Ascending aorta (tissue), 2 donors: Measurements from ENCODE around the gene SURF2. TPM values are rescaled to one million over a fixed set of nuclear protein-coding genes. Genes with fewer than 3 reads are reported as not detected.
"Not testable (repeated sequence)": the region's sequence is repeated elsewhere in the genome, so short reads cannot be mapped to it uniquely, and the experiment has no call there.

Source experiments
- DNase-seq, 2 donors: peaks; one replicate each; pipeline ENCODE4 v3.0.0-alpha.2; 2019; ENCODE audit warnings: low spot score in 2 of 2
- H3K27ac ChIP-seq, 2 donors: fragments of 200-600 bp; sonication (generic); one replicate each; pipeline ENCODE4 v1.5.1; 2016 to 2017; ENCODE audit warnings: mild to moderate bottlenecking in 1 of 2
- H3K27me3 ChIP-seq: fragments of 200-600 bp; sonication (generic); one replicate; pipeline ENCODE4 v1.5.1; 2017
- H3K36me3 ChIP-seq, 2 donors: fragments of 200-600 bp; sonication (generic); one replicate each; pipeline ENCODE4 v1.5.1; 2016
- H3K4me1 ChIP-seq, 2 donors: fragments of 200-600 bp; sonication (generic); one replicate each; pipeline ENCODE4 v1.5.1; 2016 to 2017; ENCODE audit warnings: mild to moderate bottlenecking in 1 of 2
- H3K4me3 ChIP-seq, 2 donors: fragments of 200-600 bp; sonication (generic); one replicate each; pipeline ENCODE4 v1.5.1; 2016 to 2017; ENCODE audit warnings: mild to moderate bottlenecking in 1 of 2
- H3K9me3 ChIP-seq, 2 donors: fragments of 200-600 bp; sonication (generic); one replicate each; pipeline ENCODE4 v1.5.1; 2016
- CTCF ChIP-seq, 3 experiments: fragments of 200-600 bp in 2 of 3; fragments of 450-650 bp in 1 of 3; sonication (generic) in 2 of 3; IDR thresholded peaks; one replicate each; pipeline ENCODE4 v1.5.1; 2016 to 2019; ENCODE audit warnings: antibody characterized with exemption in 3 of 3, mild to moderate bottlenecking in 1 of 3, moderate library complexity in 1 of 3
- intact Hi-C: fragments of 100-400 bp; cut with DNase I; formaldehyde crosslinking; loops from one replicate; pipeline ENCODE4 v1.15.1; 2023
- total RNA-seq: library from RNA; depleted of rRNA; stranded (reverse); fragments of >200 nt; gene quantifications from one replicate; pipeline ENCODE4 v1.1.0, GENCODE V29; 2016

The SURF2 gene
- total RNA-seq, 1 donor from 2014 or later, result 4.4 TPM

GRCh38 chr9:133329306-133330156, 26.8 kb upstream of the SURF2 start:
- peak in 1 of 2 donors; percentile 25 for DNase-seq
- H3K27me3 ChIP-seq, H3K9me3 ChIP-seq, H3K4me3 ChIP-seq, intact Hi-C loops, H3K27ac ChIP-seq, H3K4me1 ChIP-seq: not testable (repeated sequence)
- H3K36me3 ChIP-seq, result peaks cover 36 to 42% of the 10 kb centered on the region in 2 donors
- TF ChIP-seq CTCF (IDR thresholded peaks at IDR 0.05), result peak; percentile 13 to 51 (median 38)

GRCh38 chr9:133331221-133331620, 25.1 kb upstream of the SURF2 start:
- Histone ChIP-seq H3K4me1 (peaks cover 8 to 12% of the 10 kb centered on the region in 2 donors), H3K9me3 (no peaks in the 10 kb centered on the region), H3K4me3 (no peak overlapping the region), H3K27ac (no peak overlapping the region), H3K36me3 (peaks cover 37 to 42% of the 10 kb centered on the region in 2 donors), H3K27me3 (no peaks in the 10 kb centered on the region)
- TF ChIP-seq CTCF (IDR thresholded peaks at IDR 0.05), result no peak
- intact Hi-C loops, result no loop called here
- peak in 1 of 2 donors; percentile 44 for DNase-seq

- DNase-seq, result peak in 1 of 2 donors; percentile 52
- TF ChIP-seq CTCF (IDR thresholded peaks at IDR 0.05), result no peak
- Histone ChIP-seq H3K36me3 (peaks cover 37 to 42% of the 10 kb centered on the region in 2 donors), H3K27ac (no peak overlapping the region), H3K4me3 (no peak overlapping the region), H3K27me3 (no peaks in the 10 kb centered on the region), H3K9me3 (no peaks in the 10 kb centered on the region), H3K4me1 (peaks cover 11 to 18% of the 10 kb centered on the region in 2 donors)
- intact Hi-C loops, result no loop called here
Measured at GRCh38 chr9:133331641-133332380, 24.5 kb upstream of the SURF2 start.

GRCh38 chr9:133332381-133332730, 24.0 kb upstream of the SURF2 start:
- intact Hi-C loops, result no loop called here
- peaks cover 37 to 42% of the 10 kb centered on the region in 2 donors for H3K36me3 ChIP-seq
- no peak for TF ChIP-seq CTCF (IDR thresholded peaks at IDR 0.05)

GRCh38 chr9:133333011-133333410, 23.3 kb upstream of the SURF2 start:
- intact Hi-C loops, result no loop called here
- H3K27me3 ChIP-seq, result no peaks in the 10 kb centered on the region
- H3K27ac ChIP-seq, result no peak overlapping the region
- DNase-seq, result no peak
- TF ChIP-seq CTCF (IDR thresholded peaks at IDR 0.05), result no peak
- no peaks in the 10 kb centered on the region for H3K9me3 ChIP-seq
- peaks cover 37 to 42% of the 10 kb centered on the region in 2 donors for H3K36me3 ChIP-seq
- no peak overlapping the region for H3K4me3 ChIP-seq
- peaks cover 11 to 19% of the 10 kb centered on the region in 2 donors for H3K4me1 ChIP-seq

More at GRCh38 chr9:133332381-133332730, 24.0 kb upstream of the SURF2 start:
- no peak overlapping the region for H3K4me3 ChIP-seq
- no peaks in the 10 kb centered on the region for H3K9me3 ChIP-seq
- no peak overlapping the region for H3K27ac ChIP-seq
- no peaks in the 10 kb centered on the region for H3K27me3 ChIP-seq
- H3K4me1 ChIP-seq, result peaks cover 11 to 19% of the 10 kb centered on the region in 2 donors
- DNase-seq, result peak in 1 of 2 donors; percentile 51
